Panc1 (cell line): ENCODE results near the gene XPA. TPM values are rescaled to one million over a fixed set of nuclear protein-coding genes. Genes with fewer than 3 reads are reported as not detected.

Source experiments
- ATAC-seq: fragments of 200-7000 bp; cut with Tn5 transposase; 2 replicates; pipeline ENCODE4 v1.9.1; 2020; ENCODE audit warnings: mild to moderate bottlenecking, moderate library complexity
- BruUV-seq: library from RNA; stranded (reverse); fragments of 400-500 nt; replicated peaks from 2 replicates; lab custom pipeline; 2021; lab: Mats Ljungman, UMichigan
- CTCF ChIA-PET: fragments of 300-600 bp; sonication (Branson Sonifier 250); formaldehyde crosslinking; loops from one replicate; lab custom pipeline; 2022; ENCODE audit warnings: antibody characterized with exemption; lab: Charles Lee
- POLR2A ChIA-PET: fragments of 300-600 bp; sonication (Branson Sonifier 250); formaldehyde crosslinking; loops from one replicate; lab custom pipeline; 2022; ENCODE audit warnings: antibody characterized with exemption; lab: Charles Lee
- DNase-seq: peaks from one replicate; pipeline ENCODE4 v3.0.0-alpha.2; 2010; ENCODE audit warnings: low read depth, low spot score
- H3K27ac ChIP-seq: 2 replicates; pipeline ENCODE4 v1.5.1; 2011; ENCODE audit warnings: mild to moderate bottlenecking, low read length, inconsistent platforms
- H3K27me3 ChIP-seq: fragments of 200-500 bp; sonication (Bioruptor generic); 2 replicates; pipeline ENCODE4 v1.6.0; 2014; ENCODE audit warnings: low read length, inconsistent platforms; ENCODE audit not compliant: control insufficient read depth, insufficient read depth
- H3K36me3 ChIP-seq: fragments of 200-500 bp; sonication (Bioruptor generic); 2 replicates; pipeline ENCODE4 v1.5.1; 2014; ENCODE audit warnings: inconsistent platforms, mild to moderate bottlenecking, low read length, moderate library complexity; ENCODE audit not compliant: control insufficient read depth, insufficient read depth
- H3K4me1 ChIP-seq: 2 replicates; pipeline ENCODE4 v1.5.1; 2011; ENCODE audit warnings: inconsistent platforms, mild to moderate bottlenecking, low read length, moderate library complexity; ENCODE audit not compliant: control insufficient read depth, insufficient read depth
- H3K4me3 ChIP-seq, 2 experiments: 2 replicates each; pipeline ENCODE4 v1.5.1; 2011 to 2012; ENCODE audit warnings: low read depth in 2 of 2, low read length in 2 of 2, mild to moderate bottlenecking in 2 of 2, inconsistent platforms in 1 of 2, moderate library complexity in 1 of 2
- H3K9me3 ChIP-seq: fragments of 200-500 bp; sonication (Bioruptor generic); 2 replicates; pipeline ENCODE4 v1.5.1; 2014; ENCODE audit warnings: low read depth, mild to moderate bottlenecking, inconsistent platforms, low read length, moderate library complexity; ENCODE audit not compliant: control insufficient read depth, insufficient read depth
- POLR2AphosphoS5 ChIP-seq: IDR thresholded peaks from 2 replicates; pipeline ENCODE4 v1.6.1; 2012; ENCODE audit warnings: mild to moderate bottlenecking, low read depth, low read length, moderate library complexity
- SIN3A ChIP-seq: IDR thresholded peaks from 2 replicates; pipeline ENCODE4 v1.6.1; 2012; ENCODE audit warnings: low read depth, mild to moderate bottlenecking, low read length, moderate library complexity, borderline replicate concordance; ENCODE audit not compliant: insufficient read depth
- TCF7L2 ChIP-seq: IDR thresholded peaks from 2 replicates; pipeline ENCODE4 v1.6.1; 2011; ENCODE audit warnings: mild to moderate bottlenecking, low read depth, low read length, inconsistent platforms
- in situ Hi-C: cut with HindIII; loops from 2 replicates; pipeline ENCODE4 v1.10.0; 2016; ENCODE audit warnings: low sequenced_read_pairs, low pct_unique_long_range_greater_than_20kb
- intact Hi-C: fragments of 100-400 bp; cut with micrococcal nuclease; formaldehyde crosslinking; loops from one replicate; pipeline ENCODE4 v1.10.0; 2022; ENCODE audit not compliant: unreplicated experiment
- total RNA-seq: library from RNA; stranded (reverse); gene quantifications from one replicate; pipeline ENCODE4 v1.2.1, GENCODE V29; 2021; ENCODE audit not compliant: unreplicated experiment
- TF ChIP-seq, protein P1 (sequence below), 2 experiments: IDR thresholded peaks; 2 replicates each; pipeline ENCODE4 v1.6.1; 2011 to 2012; ENCODE audit warnings: low read depth in 2 of 2, control low read depth in 1 of 2, low read length in 1 of 2, mild to moderate bottlenecking in 1 of 2, moderate library complexity in 1 of 2; ENCODE audit not compliant: insufficient read depth in 1 of 2
- TF ChIP-seq, protein P2 (sequence below): fragments of 450-650 bp; IDR thresholded peaks from 2 replicates; pipeline ENCODE4 v1.5.1; 2017; ENCODE audit warnings: mild to moderate bottlenecking

Gene XPA
- total RNA-seq, 1 experiment from 2014 or later = 7.1 TPM

DNA sequence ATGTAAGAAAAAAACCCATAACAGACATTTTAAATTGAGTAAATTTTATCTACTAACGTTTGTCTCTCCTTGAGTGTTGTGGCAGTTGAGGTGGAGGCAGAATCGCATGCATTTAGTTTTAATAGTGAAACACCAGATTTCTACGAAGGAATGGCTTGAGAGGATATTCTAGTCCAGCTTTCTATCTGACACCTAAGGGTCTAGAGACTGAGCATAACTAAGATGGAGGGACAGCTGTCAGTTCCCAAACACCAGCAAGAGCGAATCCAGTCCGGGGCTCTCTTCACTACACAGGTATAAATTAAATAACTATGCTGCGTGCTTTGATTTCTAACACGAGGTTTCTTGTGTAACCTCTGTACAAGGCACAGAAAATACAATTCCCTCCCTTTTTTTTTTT is 62.1 kb downstream of the XPA start:
- POLR2A ChIA-PET = no interaction called here

GRCh38 chr9:97633859-97634490 is 63.2 kb downstream of the XPA start:
- H3K4me1 ChIP-seq = peaks cover 29% of the 10 kb centered on the region
- no peaks in the 10 kb centered on the region for H3K9me3 ChIP-seq
- no TSS peak for BruUV-seq
- in situ Hi-C loops (no loop called here), intact Hi-C loops (no loop called here)
- DNase-seq (no peak), ATAC-seq (no peak)
- peak overlapping the region; percentile 87 to 96 for H3K4me3 ChIP-seq
- H3K27me3 ChIP-seq = no peaks in the 10 kb centered on the region
- POLR2A ChIA-PET = no interaction called here
- CTCF ChIA-PET = no interaction called here
- peaks cover 3% of the 10 kb centered on the region for H3K36me3 ChIP-seq
- no peak for TF ChIP-seq POLR2AphosphoS5
- TF ChIP-seq, protein P1, sequence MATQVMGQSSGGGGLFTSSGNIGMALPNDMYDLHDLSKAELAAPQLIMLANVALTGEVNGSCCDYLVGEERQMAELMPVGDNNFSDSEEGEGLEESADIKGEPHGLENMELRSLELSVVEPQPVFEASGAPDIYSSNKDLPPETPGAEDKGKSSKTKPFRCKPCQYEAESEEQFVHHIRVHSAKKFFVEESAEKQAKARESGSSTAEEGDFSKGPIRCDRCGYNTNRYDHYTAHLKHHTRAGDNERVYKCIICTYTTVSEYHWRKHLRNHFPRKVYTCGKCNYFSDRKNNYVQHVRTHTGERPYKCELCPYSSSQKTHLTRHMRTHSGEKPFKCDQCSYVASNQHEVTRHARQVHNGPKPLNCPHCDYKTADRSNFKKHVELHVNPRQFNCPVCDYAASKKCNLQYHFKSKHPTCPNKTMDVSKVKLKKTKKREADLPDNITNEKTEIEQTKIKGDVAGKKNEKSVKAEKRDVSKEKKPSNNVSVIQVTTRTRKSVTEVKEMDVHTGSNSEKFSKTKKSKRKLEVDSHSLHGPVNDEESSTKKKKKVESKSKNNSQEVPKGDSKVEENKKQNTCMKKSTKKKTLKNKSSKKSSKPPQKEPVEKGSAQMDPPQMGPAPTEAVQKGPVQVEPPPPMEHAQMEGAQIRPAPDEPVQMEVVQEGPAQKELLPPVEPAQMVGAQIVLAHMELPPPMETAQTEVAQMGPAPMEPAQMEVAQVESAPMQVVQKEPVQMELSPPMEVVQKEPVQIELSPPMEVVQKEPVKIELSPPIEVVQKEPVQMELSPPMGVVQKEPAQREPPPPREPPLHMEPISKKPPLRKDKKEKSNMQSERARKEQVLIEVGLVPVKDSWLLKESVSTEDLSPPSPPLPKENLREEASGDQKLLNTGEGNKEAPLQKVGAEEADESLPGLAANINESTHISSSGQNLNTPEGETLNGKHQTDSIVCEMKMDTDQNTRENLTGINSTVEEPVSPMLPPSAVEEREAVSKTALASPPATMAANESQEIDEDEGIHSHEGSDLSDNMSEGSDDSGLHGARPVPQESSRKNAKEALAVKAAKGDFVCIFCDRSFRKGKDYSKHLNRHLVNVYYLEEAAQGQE (IDR thresholded peaks at IDR 0.05; ENCODE audit: insufficient read depth in 1 of 2, low read depth in 2 of 2, low read length in 1 of 2) = no peak
- TF ChIP-seq SIN3A = no peak
- TF ChIP-seq, protein P2, sequence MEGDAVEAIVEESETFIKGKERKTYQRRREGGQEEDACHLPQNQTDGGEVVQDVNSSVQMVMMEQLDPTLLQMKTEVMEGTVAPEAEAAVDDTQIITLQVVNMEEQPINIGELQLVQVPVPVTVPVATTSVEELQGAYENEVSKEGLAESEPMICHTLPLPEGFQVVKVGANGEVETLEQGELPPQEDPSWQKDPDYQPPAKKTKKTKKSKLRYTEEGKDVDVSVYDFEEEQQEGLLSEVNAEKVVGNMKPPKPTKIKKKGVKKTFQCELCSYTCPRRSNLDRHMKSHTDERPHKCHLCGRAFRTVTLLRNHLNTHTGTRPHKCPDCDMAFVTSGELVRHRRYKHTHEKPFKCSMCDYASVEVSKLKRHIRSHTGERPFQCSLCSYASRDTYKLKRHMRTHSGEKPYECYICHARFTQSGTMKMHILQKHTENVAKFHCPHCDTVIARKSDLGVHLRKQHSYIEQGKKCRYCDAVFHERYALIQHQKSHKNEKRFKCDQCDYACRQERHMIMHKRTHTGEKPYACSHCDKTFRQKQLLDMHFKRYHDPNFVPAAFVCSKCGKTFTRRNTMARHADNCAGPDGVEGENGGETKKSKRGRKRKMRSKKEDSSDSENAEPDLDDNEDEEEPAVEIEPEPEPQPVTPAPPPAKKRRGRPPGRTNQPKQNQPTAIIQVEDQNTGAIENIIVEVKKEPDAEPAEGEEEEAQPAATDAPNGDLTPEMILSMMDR = no peak
- no peak for TF ChIP-seq TCF7L2
- H3K27ac ChIP-seq = peak overlapping the region; percentile 92

More for the DNA sequence above, 62.1 kb downstream of the XPA start:
- CTCF ChIA-PET = no interaction called here
- H3K9me3 ChIP-seq = no peaks in the 10 kb centered on the region
- peaks cover 29% of the 10 kb centered on the region for H3K4me1 ChIP-seq
- ATAC-seq (no peak), DNase-seq (no peak)
- H3K36me3 ChIP-seq = peaks cover 3% of the 10 kb centered on the region
- H3K27me3 ChIP-seq = no peaks in the 10 kb centered on the region
- BruUV-seq = TSS peak; percentile 89
- in situ Hi-C loops (no loop called here), intact Hi-C loops (no loop called here)
- H3K27ac ChIP-seq = peak overlapping the region; percentile 92
- peak overlapping the region; percentile 87 to 96 for H3K4me3 ChIP-seq
- TF ChIP-seq, protein P1 (IDR thresholded peaks at IDR 0.05; ENCODE audit: insufficient read depth in 1 of 2, low read depth in 2 of 2, low read length in 1 of 2) = no peak
- TF ChIP-seq TCF7L2 = no peak
- TF ChIP-seq POLR2AphosphoS5 = no peak
- TF ChIP-seq SIN3A = no peak
- TF ChIP-seq, protein P2 = no peak
